ENCODE data around the gene KLK12. TPM values are rescaled to one million over a fixed set of nuclear protein-coding genes. Genes with fewer than 3 reads are reported as not detected.

KLK12 gene
- total and polyA plus RNA-seq, 2 donors (not counting 3 experiments of a cell fraction or from before 2014, with no cell fraction given), result not detected

DNA sequence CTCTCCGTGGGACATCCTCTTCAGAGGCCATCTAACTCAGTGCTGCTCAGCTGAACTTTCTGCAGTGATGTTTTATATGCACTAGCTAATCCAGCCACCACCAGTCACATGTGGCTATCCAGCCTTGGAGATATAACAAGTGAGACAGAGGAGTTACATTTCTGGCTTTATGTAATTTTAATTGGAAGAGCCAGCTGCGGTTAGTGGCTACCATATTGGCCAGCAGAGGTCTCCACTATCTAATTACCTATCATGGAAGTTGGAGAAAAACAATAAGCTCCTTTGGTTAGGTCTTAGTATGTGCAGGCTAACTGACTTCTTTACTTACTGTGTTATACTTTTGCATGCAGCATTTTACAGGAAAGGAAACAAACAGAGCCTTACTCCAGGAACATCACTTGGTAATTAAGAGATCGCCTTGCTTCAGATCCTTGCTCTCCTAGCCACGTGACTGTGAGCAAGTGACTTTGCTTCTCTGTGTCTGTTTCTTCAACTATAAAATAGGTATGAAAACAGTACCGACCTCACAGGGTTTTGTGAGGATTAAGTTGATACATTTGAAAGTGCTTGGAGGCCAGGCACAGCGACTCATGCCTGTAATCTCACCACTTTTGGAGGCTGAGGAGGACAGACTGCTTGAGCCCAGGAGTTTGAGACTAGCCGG, 13.7 kb downstream of the KLK12 start:
- Histone ChIP-seq H2AFZ (ENCODE audit: low read depth, low read length) (no peak overlapping the region), H3K4me1 (ENCODE audit: control insufficient read depth, extremely low read depth, insufficient read depth, low read length) (no peaks in the 10 kb centered on the region), H3K36me3 (ENCODE audit: control insufficient read depth in 2 of 2, extremely low read depth in 1 of 2, insufficient read depth in 2 of 2, low read length in 2 of 2) (no peaks in the 10 kb centered on the region), H4K20me1 (replicated peaks; ENCODE audit: control insufficient read depth, extremely low read depth, insufficient read depth, low read length) (no peaks in the 10 kb centered on the region), H3K9me3 (replicated peaks; ENCODE audit: control insufficient read depth, insufficient read depth, low read length) (no peaks in the 10 kb centered on the region), H3K9ac (replicated peaks; ENCODE audit: extremely low read depth, insufficient read depth, low read length) (no peak overlapping the region), H3K27me3 (ENCODE audit: control insufficient read depth in 2 of 2, insufficient read depth in 2 of 2, low read length in 2 of 2) (peaks cover 21 to 25% of the 10 kb centered on the region in 2 experiments), H3K27ac (ENCODE audit: insufficient read depth, low read depth, low read length) (no peak overlapping the region), H3K4me2 (ENCODE audit: insufficient read depth, low read length) (no peak overlapping the region), H3K4me3 (replicated peaks in 1 of 3; ENCODE audit: insufficient read depth in 1 of 3, low read depth in 1 of 3, low read length in 3 of 3) (no peak overlapping the region), H3K79me2 (ENCODE audit: control insufficient read depth, insufficient read depth, low read length) (no peaks in the 10 kb centered on the region), H3K9me1 (replicated peaks; ENCODE audit: control insufficient read depth, extremely low read depth, insufficient read depth, low read length) (no peaks in the 10 kb centered on the region)
- FAIRE-seq (peak; percentile 77), DNase-seq (ENCODE audit: low read depth, low spot score) (peak; percentile 67)
- dilution Hi-C loops (cut with MboI; ENCODE audit: extremely low pct_ligation_motif_present, low sequenced_read_pairs), result no loop called here
- intact Hi-C loops (cut with micrococcal nuclease), result loop anchor here (1.0 kb wide), 2 partner anchors 73 to 148 kb away; no protein-coding TSS in a partner anchor
- TF ChIP-seq, protein P1, sequence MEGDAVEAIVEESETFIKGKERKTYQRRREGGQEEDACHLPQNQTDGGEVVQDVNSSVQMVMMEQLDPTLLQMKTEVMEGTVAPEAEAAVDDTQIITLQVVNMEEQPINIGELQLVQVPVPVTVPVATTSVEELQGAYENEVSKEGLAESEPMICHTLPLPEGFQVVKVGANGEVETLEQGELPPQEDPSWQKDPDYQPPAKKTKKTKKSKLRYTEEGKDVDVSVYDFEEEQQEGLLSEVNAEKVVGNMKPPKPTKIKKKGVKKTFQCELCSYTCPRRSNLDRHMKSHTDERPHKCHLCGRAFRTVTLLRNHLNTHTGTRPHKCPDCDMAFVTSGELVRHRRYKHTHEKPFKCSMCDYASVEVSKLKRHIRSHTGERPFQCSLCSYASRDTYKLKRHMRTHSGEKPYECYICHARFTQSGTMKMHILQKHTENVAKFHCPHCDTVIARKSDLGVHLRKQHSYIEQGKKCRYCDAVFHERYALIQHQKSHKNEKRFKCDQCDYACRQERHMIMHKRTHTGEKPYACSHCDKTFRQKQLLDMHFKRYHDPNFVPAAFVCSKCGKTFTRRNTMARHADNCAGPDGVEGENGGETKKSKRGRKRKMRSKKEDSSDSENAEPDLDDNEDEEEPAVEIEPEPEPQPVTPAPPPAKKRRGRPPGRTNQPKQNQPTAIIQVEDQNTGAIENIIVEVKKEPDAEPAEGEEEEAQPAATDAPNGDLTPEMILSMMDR (IDR thresholded peaks at IDR 0.05; ENCODE audit: extremely low read depth in 1 of 2, insufficient read depth in 1 of 2, low read depth in 1 of 2, low read length in 2 of 2), result peak; percentile 57 to 59
- TF ChIP-seq POLR2AphosphoS5 (IDR thresholded peaks at IDR 0.05; ENCODE audit: insufficient read depth, low read depth, low read length) (no peak), MYC (IDR thresholded peaks at IDR 0.05; ENCODE audit: low read depth, low read length) (no peak), EZH2 (IDR thresholded peaks at IDR 0.05; ENCODE audit: borderline replicate concordance, low read depth, low read length, severe bottlenecking) (no peak), FOS (IDR thresholded peaks at IDR 0.05; ENCODE audit: borderline replicate concordance, insufficient read depth, low read length) (no peak)
- TF ChIP-seq, protein P2, sequence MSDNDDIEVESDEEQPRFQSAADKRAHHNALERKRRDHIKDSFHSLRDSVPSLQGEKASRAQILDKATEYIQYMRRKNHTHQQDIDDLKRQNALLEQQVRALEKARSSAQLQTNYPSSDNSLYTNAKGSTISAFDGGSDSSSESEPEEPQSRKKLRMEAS (IDR thresholded peaks at IDR 0.05; ENCODE audit: insufficient read depth, insufficient read length), result no peak
- POLR2A ChIA-PET, result no interaction called here
- BruUV-seq (replicated peaks), result no TSS peak
- CTCF ChIA-PET, result interaction anchor here (0.6 to 2.1 kb wide), 32 partner anchors 8 to 721 kb away, joined by 3 to 73 read pairs (median 5); partner anchors contain the start of genes CTU1 and KLK12

Data from endothelial cell of umbilical vein (primary cell).